Ovary (tissue), 3 donors: ENCODE measurements around the gene YTHDF2.

Source experiments
- CTCF ChIP-seq, 3 donors: fragments of 450-650 bp in 2 of 3; fragments of 200-600 bp in 1 of 3; IDR thresholded peaks; one replicate each; pipeline versions ENCODE4 v1.5.1 to v1.8.0; 2016 to 2022; ENCODE audit warnings: antibody characterized with exemption in 3 of 3, mild to moderate bottlenecking in 1 of 3
- EP300 ChIP-seq: sonication (generic); formaldehyde crosslinking; IDR thresholded peaks from one replicate; pipeline ENCODE4 v1.6.1; 2017; ENCODE audit warnings: antibody characterized with exemption
- POLR2A ChIP-seq: fragments of 450-650 bp; IDR thresholded peaks from one replicate; pipeline ENCODE4 v1.6.1; 2017; ENCODE audit warnings: antibody characterized with exemption, mild to moderate bottlenecking, moderate library complexity
- donor health status: DM: no; HTN: no; CAD: no.

- TF ChIP-seq CTCF (IDR thresholded peaks at IDR 0.05) (no peak), POLR2A (no peak), EP300 (no peak)
These were observed 17.5 kb upstream of the YTHDF2 start for GRCh38 chr1:28719332-28719619.
